Smooth muscle cell (in vitro differentiated cells): ENCODE measurements around the gene CACNA1D. TPM values are rescaled to one million over a fixed set of nuclear protein-coding genes. Genes with fewer than 3 reads are reported as not detected.

Source experiments
- DNase-seq: peaks from one replicate; lab custom pipeline; 2025; ENCODE audit not compliant: unreplicated experiment; lab: John Stamatoyannopoulos, UW
- H2AFZ ChIP-seq: fragments of 200-600 bp; sonication (generic); 2 replicates; pipeline ENCODE4 v1.6.0; 2016; ENCODE audit warnings: antibody characterized with exemption, low read depth, mild to moderate bottlenecking
- H3F3A ChIP-seq: fragments of 200-600 bp; sonication (generic); 2 replicates; pipeline ENCODE4 v1.6.0; 2017; ENCODE audit warnings: antibody characterized with exemption, low read depth
- H3K27ac ChIP-seq: fragments of 200-600 bp; sonication (generic); 2 replicates; pipeline ENCODE4 v1.5.1; 2016; ENCODE audit warnings: low read depth, mild to moderate bottlenecking
- H3K27me3 ChIP-seq: fragments of 200-600 bp; sonication (generic); 2 replicates; pipeline ENCODE4 v1.6.1; 2016; ENCODE audit warnings: low read depth, mild to moderate bottlenecking
- H3K36me3 ChIP-seq: fragments of 200-600 bp; sonication (generic); 2 replicates; pipeline ENCODE4 v1.5.1; 2016; ENCODE audit warnings: low read depth
- H3K4me1 ChIP-seq: fragments of 200-600 bp; sonication (generic); 2 replicates; pipeline ENCODE4 v1.5.1; 2016; ENCODE audit warnings: low read depth
- H3K4me2 ChIP-seq: fragments of 200-600 bp; sonication (generic); 2 replicates; pipeline ENCODE4 v1.6.0; 2016; ENCODE audit warnings: mild to moderate bottlenecking
- H3K4me3 ChIP-seq: fragments of 200-600 bp; sonication (generic); 2 replicates; pipeline ENCODE4 v1.5.1; 2016; ENCODE audit warnings: mild to moderate bottlenecking
- H3K79me2 ChIP-seq: fragments of 200-600 bp; sonication (generic); 2 replicates; pipeline ENCODE4 v1.6.0; 2016; ENCODE audit warnings: low read depth, mild to moderate bottlenecking
- H3K9ac ChIP-seq: fragments of 200-600 bp; sonication (generic); 2 replicates; pipeline ENCODE4 v1.6.0; 2016; ENCODE audit warnings: low read depth
- H3K9me3 ChIP-seq: fragments of 200-600 bp; sonication (generic); replicated peaks from 2 replicates; pipeline ENCODE4 v1.5.1; 2016; ENCODE audit warnings: low read depth
- H4K20me1 ChIP-seq: fragments of 200-600 bp; sonication (generic); 2 replicates; pipeline ENCODE4 v1.6.0; 2016; ENCODE audit warnings: low read depth
- CTCF ChIP-seq: fragments of 200-600 bp; sonication (generic); IDR thresholded peaks from 2 replicates; pipeline ENCODE4 v1.5.1; 2017; ENCODE audit warnings: borderline replicate concordance, mild to moderate bottlenecking, antibody characterized with exemption; ENCODE audit not compliant: insufficient read depth, poor library complexity, severe bottlenecking
- WGBS: methylation state at CpG from one replicate; pipeline ENCODE4 v1.1.7; 2016; ENCODE audit warnings: low lambda C conversion rate; 5-methylcytosine and 5-hydroxymethylcytosine counted together
- polyA plus RNA-seq: library from polyadenylated mRNA; unstranded; fragments of >200 nt; fragmentation: Nextera tagmentation; extraction: Ambion mirVana; gene quantifications from 2 replicates; pipeline ENCODE4 v1.2.1, GENCODE V29; 2016
- total RNA-seq: library from RNA; depleted of rRNA; stranded (reverse); fragments of >200 nt; gene quantifications from 2 replicates; pipeline ENCODE4 v1.2.3, GENCODE V29; 2014

Gene CACNA1D
- total and polyA plus RNA-seq, 2 experiments from 2014 or later = 0.63 to 1.4 TPM

GRCh38 chr3:53551324-53551723, 56.9 kb downstream of the CACNA1D start:
- H2AFZ ChIP-seq = no peak overlapping the region
- H3K4me2 ChIP-seq = no peak overlapping the region
- no peaks in the 10 kb centered on the region for H3F3A ChIP-seq
- WGBS = 80% methylated on average over 7 of the region's 7 CpGs
- H3K4me1 ChIP-seq = no peaks in the 10 kb centered on the region
- DNase-seq = no peak
- H3K9ac ChIP-seq = no peak overlapping the region
- no peaks in the 10 kb centered on the region for H4K20me1 ChIP-seq
- H3K27me3 ChIP-seq = no peaks in the 10 kb centered on the region
- no peak overlapping the region for H3K27ac ChIP-seq
- H3K9me3 ChIP-seq = no peaks in the 10 kb centered on the region
- H3K79me2 ChIP-seq = no peaks in the 10 kb centered on the region
- no peaks in the 10 kb centered on the region for H3K36me3 ChIP-seq
- no peak for TF ChIP-seq CTCF
- no peak overlapping the region for H3K4me3 ChIP-seq

- no peak for TF ChIP-seq CTCF
- Histone ChIP-seq H3K4me2 (no peak overlapping the region), H3K27me3 (no peaks in the 10 kb centered on the region), H3K4me1 (no peaks in the 10 kb centered on the region), H4K20me1 (no peaks in the 10 kb centered on the region), H3K4me3 (no peak overlapping the region), H3F3A (no peaks in the 10 kb centered on the region), H3K9ac (no peak overlapping the region), H2AFZ (no peak overlapping the region), H3K36me3 (no peaks in the 10 kb centered on the region), H3K79me2 (no peaks in the 10 kb centered on the region), H3K9me3 (no peaks in the 10 kb centered on the region), H3K27ac (no peak overlapping the region)
- WGBS = 69% methylated on average over 2 of the region's 2 CpGs
- no peak for DNase-seq
These were observed 58.3 kb downstream of the CACNA1D start for GRCh38 chr3:53552730-53553129.

- Histone ChIP-seq H2AFZ (no peak overlapping the region), H3K4me2 (no peak overlapping the region), H3K9ac (no peak overlapping the region), H3K4me1 (no peaks in the 10 kb centered on the region), H3K36me3 (no peaks in the 10 kb centered on the region), H4K20me1 (no peaks in the 10 kb centered on the region), H3K27ac (no peak overlapping the region), H3K4me3 (no peak overlapping the region), H3K9me3 (no peaks in the 10 kb centered on the region), H3F3A (no peaks in the 10 kb centered on the region), H3K27me3 (no peaks in the 10 kb centered on the region), H3K79me2 (no peaks in the 10 kb centered on the region)
- 61% methylated on average over 5 of the region's 5 CpGs for WGBS
- DNase-seq = no peak
- no peak for TF ChIP-seq CTCF
These were observed 58.8 kb downstream of the CACNA1D start for GRCh38 chr3:53553200-53553599.

GRCh38 chr3:53554559-53555067, 60.2 kb downstream of the CACNA1D start:
- TF ChIP-seq CTCF = no peak
- Histone ChIP-seq H3K9me3 (no peaks in the 10 kb centered on the region), H3K4me1 (no peaks in the 10 kb centered on the region), H4K20me1 (no peaks in the 10 kb centered on the region), H3K27ac (no peak overlapping the region), H2AFZ (no peak overlapping the region), H3K9ac (no peak overlapping the region), H3K36me3 (no peaks in the 10 kb centered on the region), H3K4me2 (no peak overlapping the region), H3K27me3 (no peaks in the 10 kb centered on the region), H3K79me2 (no peaks in the 10 kb centered on the region), H3K4me3 (no peak overlapping the region), H3F3A (no peaks in the 10 kb centered on the region)
- WGBS = 92% methylated on average over 4 of the region's 4 CpGs
- no peak for DNase-seq
